GM19455 (cell line): ENCODE results near the gene SLC43A2.
A peak's percentile ranks its signal among the peaks of the same experiment; 100 is the strongest.

Source experiments
- ATAC-seq: cut with Tn5 transposase; IDR thresholded peaks from one replicate; pipeline ENCODE4 v1.9.1; 2021; ENCODE audit not compliant: unreplicated experiment

SLC43A2 gene

GRCh38 chr17:1623057-1623630 is 5.5 kb downstream of the SLC43A2 start:
- ATAC-seq: no peak

DNA sequence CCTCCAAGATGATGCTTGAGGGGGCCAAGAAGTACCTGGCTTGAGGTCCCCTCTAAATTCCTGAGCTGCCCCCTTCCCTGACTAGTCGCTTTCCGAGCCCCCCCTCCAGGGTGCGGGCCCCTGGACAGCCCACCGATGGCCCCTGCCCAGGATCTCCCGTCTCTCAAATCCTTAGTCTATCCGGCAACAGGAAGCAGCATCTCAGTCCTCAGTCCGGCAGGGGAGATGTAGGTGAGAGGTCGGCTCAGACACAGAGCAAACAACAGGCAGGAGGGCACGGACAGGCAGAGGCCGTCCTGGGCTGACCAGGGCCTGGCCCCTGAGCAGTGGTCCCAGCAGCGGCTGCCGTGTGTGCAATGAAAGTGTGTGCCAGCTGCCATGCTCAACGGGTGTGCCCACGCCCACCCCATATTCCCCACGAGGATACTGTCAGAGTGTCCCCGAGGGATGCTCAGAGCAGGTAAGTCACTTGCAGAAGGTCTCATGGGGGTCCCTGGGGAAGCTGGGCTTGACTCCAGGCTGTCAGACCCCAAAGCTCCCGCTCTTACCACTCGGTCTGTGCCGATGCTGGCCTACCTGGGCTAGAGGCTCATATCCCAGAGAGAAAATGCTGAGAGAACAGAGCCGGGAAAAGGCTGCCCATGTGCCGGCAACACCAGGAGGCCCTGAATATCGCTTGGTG is 7.2 kb downstream of the SLC43A2 start:
- no peak for ATAC-seq

DNA sequence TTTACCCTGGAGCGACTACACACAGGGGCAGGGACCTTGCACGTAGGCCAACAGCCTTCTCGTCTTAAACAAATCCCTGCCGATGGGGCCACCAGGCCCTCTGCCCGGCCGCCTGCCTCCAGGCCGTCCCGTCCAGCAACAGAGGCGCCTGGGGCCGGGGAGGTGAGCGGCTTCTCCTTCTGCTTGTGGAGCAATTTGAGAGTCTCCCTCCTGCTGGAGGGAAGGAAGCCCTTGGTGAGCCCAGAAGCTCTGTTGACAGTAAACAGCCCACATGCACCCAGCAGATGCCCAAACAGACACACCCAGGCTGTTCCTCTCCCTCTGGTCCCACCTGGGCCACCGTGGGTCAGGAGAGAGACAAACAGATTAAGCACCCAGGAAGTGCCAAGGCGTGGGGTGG is 8.1 kb downstream of the SLC43A2 start:
- no peak for ATAC-seq

DNA sequence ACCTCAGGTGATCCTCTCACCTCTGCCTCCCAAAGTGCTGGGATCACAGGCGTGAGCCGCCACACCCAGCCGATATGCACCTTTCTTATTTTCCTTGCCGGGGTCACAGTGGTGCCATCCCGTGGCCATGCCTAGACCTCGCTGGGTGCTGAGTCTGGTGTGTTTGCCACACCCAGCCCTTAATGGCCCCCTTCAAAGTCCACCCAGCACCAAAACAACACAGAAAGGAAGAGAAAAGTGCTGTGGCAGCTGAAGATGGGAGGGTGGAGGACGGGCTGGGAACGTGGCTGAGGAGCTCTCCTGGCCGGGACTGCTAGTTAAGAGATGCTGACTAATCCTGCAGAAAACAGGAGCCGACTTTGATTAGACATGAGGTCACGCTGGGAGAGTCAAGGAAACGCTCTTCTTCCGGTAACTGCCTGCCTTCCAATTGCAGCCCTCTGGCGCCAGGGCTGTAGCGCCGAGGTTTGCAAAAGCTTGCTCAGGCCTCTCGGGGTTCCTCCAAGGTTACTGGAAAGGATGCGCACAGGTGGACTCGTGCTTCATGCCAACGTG is 10.9 kb downstream of the SLC43A2 start:
- ATAC-seq: no peak

- no peak for ATAC-seq
Measured at GRCh38 chr17:1616101-1616500, 12.5 kb downstream of the SLC43A2 start.

GRCh38 chr17:1612400-1612799 is 16.2 kb downstream of the SLC43A2 start:
- ATAC-seq: no peak

DNA sequence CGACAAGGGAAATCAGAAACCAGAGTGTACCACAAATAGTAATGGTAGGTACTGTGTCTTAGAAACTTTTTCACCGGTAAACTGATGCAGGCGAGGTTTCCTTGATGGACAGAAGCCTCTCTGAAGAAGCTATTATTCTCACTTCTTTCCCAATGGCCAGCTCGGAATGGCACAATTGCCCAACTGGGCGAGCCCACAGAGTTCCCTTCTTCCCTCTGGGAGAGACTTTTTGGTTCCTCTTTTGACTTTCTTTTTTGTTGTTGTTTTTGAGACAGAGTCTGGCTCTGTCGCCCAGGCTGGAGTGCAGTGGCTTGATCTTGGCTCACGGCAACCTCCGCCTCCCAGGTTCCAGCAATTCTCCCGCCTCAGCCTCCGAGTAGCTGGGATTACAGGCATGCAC is 16.9 kb downstream of the SLC43A2 start:
- ATAC-seq: no peak

DNA sequence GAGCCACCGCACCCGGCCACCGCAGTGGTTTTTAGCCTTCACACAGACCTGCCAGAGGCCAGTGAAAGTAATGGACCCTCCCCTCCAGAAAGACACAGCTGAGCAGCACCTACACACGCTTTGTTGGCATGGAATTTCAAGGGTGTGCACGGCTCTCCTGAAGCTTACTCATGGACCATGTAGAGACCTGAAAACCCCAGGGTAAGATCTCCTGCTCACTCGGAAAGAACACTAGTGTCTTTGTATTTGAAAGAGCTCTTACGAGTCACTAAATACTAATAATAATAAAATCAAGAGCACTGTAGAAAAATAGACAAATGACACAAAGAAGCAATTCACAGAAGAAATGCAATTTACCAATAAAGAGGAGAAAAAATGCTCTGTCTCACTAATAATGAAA is 20.0 kb downstream of the SLC43A2 start:
- no peak for ATAC-seq

DNA sequence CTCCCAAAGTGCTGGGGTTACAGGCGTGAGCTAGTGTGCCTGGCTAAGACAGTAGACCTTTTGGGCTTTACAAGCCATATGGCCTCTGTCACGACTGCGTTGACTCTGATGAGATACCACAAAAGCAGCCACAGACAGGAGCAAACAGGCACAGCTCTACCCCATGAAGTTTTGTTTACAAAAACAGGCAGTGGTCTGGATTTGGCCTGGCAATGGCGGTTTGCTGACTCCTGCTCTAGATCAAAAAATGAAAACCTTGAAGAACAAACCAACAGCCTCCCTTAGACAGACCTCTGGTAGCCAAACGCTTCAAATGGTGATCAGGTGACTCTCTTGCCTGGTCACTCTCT is 20.7 kb downstream of the SLC43A2 start:
- no peak for ATAC-seq

GRCh38 chr17:1606352-1606985 is 22.2 kb downstream of the SLC43A2 start:
- ATAC-seq: no peak

- no peak for ATAC-seq
Measured at GRCh38 chr17:1605681-1606351, 22.8 kb downstream of the SLC43A2 start.

DNA sequence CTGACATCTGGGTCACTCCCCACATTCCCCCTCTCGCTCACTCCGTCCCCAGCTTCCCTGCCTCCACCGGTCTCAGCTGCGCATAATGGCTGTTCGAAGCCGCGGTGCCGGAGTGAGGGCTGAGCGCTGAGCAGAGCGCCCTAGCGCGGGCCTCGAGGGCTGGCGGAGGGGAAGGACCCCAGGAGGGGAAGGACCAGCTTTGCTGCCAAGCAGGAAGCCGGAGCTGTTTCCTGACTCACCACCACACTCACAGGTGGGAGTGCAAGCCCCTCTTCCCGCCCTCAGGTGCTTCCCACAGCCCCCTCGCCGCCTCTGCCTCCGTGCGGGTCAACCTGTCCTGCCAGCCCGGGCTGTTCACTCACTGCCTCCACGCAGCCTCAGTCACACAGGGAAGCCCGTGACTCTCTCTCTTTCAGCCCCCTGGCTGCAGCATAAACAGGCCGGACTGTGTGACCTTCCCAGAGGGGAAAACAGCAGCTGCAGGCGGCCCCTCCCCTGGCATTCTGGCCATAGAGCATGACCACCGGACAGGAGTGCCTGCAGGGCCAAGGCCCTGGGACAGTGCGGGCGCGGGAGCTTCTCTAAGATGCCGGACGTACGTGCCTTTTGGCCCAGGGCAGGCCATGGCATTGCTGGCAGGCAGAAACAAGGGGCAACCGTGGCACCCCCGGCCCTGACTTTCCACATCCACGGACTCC is 23.7 kb downstream of the SLC43A2 start:
- no peak for ATAC-seq

DNA sequence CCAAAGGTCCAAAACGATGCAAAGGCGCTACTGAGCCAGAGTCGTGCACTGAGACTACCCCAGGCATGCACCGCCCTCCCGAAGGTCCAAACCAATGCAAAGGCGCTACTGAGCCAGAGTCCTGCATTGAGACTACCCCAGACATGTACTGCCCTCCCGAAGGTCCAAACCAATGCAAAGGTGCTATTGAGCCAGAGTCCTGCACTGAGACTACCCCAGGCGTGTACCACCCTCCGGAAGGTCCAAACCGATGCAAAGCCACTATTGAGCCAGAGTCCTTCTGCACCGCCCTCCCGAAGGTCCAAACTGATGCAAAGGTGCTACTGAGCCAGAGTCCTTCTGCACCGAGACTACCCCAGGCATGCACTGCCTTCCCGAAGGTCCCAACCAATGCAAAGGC is 27.1 kb downstream of the SLC43A2 start:
- ATAC-seq: no peak

GRCh38 chr17:1598399-1599095 is 30.1 kb downstream of the SLC43A2 start:
- no peak for ATAC-seq

- no peak for ATAC-seq
Measured at GRCh38 chr17:1597861-1598342, 30.7 kb downstream of the SLC43A2 start.

- no peak for ATAC-seq
Measured at GRCh38 chr17:1593630-1593931, 35.1 kb downstream of the SLC43A2 start.

DNA sequence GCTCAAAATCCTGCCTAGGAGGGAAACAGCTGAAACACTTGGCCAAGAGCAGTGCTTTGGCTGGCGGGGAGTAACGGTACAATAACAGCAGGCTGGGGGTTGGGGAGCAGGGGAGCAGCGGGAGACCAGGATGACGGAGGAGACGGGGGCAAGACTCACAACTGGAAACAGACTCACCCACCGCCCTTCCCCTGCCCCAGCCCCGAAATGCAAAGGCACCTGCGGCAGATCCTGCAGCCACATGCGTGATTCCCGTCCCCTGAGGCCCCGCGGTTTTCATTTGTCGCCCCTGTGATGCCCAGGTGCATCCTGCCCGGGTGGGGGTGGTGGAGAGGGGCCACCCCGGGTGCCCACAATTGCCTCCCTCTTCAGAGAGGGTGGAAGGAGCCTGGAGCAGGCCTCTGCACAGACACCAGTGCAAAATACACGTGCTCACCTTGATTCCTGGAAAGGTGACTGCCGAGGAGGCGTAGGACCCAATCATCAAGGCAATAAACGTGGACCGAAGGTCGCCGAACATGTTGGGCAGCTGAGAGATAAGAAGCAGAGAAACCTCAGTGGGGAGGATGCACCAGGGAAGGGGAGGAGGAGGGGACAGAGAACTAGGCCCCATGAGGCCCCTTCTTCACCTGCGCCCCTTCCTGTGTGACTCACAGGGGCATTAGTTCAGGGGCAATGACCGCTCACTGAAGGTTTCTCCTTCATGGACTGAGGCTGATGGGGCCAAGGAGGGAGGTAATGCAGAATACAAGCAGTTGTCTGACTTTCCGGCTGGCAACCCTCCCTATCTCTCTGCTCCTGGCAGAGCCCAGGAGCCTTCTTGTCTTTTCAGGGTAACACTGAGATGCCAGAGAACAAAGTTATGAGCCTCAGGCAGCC is 35.6 kb downstream of the SLC43A2 start:
- peak; percentile 52 for ATAC-seq

DNA sequence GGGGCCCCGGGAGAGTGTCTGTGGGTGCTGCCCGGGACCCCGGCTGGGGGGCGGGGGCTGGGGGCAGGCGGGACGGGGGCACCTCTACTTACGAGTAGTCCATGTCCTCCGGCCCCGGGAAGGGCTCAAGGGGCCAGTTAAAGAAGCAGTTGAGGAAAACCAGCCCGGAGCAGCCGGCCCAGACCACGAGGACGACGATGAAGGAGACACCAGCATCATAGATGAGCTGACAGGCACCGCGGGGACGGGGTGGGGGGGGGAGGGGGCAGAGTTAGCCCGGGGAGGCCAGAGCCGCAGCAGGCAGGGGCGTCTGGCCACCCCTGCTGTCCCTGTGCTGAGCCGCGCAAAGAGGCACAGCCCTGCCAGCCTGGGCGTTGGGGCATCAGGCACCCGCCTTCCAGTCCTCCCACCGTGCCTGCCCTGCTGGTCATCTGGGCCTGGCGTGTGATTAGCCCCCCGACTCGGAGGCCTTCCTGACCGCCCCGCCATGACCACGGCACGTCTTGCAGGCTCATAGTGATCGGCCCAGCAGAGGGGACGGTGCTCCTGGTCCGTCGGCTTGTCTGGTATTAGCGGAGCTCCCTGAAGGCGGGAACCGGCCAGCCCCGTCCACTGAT is 37.1 kb downstream of the SLC43A2 start:
- ATAC-seq: no peak

GRCh38 chr17:1590747-1591473 is 37.7 kb downstream of the SLC43A2 start:
- no peak for ATAC-seq
